ENCODE results near the gene PTH1R.

Gene PTH1R

DNA sequence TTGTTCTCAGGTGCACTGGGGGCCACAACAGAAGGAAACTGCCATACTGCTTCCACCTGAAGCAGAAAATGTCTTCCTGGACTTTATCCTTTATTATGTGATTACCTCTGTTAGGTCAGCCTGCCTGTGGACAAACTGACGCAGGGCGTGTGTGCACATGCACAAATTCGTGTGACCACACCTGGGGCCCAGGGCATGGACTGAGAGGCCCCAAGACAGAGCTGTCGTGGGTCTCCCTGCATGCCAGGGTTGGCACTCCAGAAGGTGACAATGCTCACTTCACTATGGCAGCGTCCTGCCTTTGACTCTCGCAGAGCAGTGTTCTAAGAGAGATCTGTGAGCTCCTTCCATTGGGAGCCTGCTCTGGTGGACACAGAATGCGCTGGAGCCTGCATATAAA lies 64.6 kb downstream of the PTH1R start:
- ATAC-seq (replicated peaks; ENCODE audit: extremely low read depth, poor library complexity, severe bottlenecking), result no peak
- peaks cover 71% of the 10 kb centered on the region for H3K4me1 Mint-ChIP-seq
- no peaks in the 10 kb centered on the region for H3K27me3 Mint-ChIP-seq
- H3K36me3 Mint-ChIP-seq (ENCODE audit: insufficient read depth), result peaks cover 36% of the 10 kb centered on the region
- DNase-seq (ENCODE audit: low spot score in 2 of 2), result no peak
- H3K27ac Mint-ChIP-seq (ENCODE audit: low read depth), result peak overlapping the region; percentile 56
- no peak overlapping the region for H3K4me3 Mint-ChIP-seq
- no peaks in the 10 kb centered on the region for H3K9me3 Mint-ChIP-seq

- H3K27ac Mint-ChIP-seq (ENCODE audit: low read depth), result peak overlapping the region; percentile 56
Measured at GRCh38 chr3:46942481-46943236, 65.1 kb downstream of the PTH1R start.

GRCh38 chr3:46943237-46944187 lies 66.0 kb downstream of the PTH1R start:
- Mint-ChIP-seq H3K27me3 (no peaks in the 10 kb centered on the region), H3K9me3 (no peaks in the 10 kb centered on the region), H3K27ac (ENCODE audit: low read depth) (peak overlapping the region; percentile 96), H3K4me1 (peaks cover 79% of the 10 kb centered on the region), H3K36me3 (ENCODE audit: insufficient read depth) (peaks cover 43% of the 10 kb centered on the region), H3K4me3 (no peak overlapping the region)
- ATAC-seq (replicated peaks; ENCODE audit: extremely low read depth, poor library complexity, severe bottlenecking) (no peak), DNase-seq (ENCODE audit: low spot score in 2 of 2) (no peak)

More at GRCh38 chr3:46942481-46943236, 65.1 kb downstream of the PTH1R start:
- no peaks in the 10 kb centered on the region for H3K27me3 Mint-ChIP-seq
- no peak for DNase-seq (ENCODE audit: low spot score in 2 of 2)
- H3K36me3 Mint-ChIP-seq (ENCODE audit: insufficient read depth), result peaks cover 39% of the 10 kb centered on the region
- H3K4me1 Mint-ChIP-seq, result peaks cover 74% of the 10 kb centered on the region
- H3K4me3 Mint-ChIP-seq, result no peak overlapping the region
- ATAC-seq (replicated peaks; ENCODE audit: extremely low read depth, poor library complexity, severe bottlenecking), result no peak
- H3K9me3 Mint-ChIP-seq, result no peaks in the 10 kb centered on the region

DNA sequence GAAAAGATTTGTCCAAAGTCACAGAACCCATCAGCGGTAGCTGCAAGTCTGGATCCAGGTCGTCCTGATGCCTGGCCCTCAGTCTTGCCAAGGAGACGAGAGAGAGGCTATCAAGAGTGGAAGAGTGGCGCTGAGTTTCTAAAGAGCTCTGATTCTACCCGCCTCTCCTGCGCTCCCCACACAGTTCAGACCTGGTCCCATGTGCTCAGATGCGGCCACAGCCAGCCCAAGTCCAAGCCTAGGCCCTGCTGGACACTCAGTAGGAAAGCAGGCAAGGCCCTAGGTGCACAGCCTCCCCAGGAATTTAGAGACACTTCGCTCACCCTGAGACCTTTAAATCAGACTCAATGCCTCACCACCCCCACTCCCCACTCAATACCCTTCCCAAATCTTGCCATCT lies 66.7 kb downstream of the PTH1R start:
- no peak for DNase-seq (ENCODE audit: low spot score in 2 of 2)
- H3K27ac Mint-ChIP-seq (ENCODE audit: low read depth), result peak overlapping the region; percentile 96
- H3K4me3 Mint-ChIP-seq, result peak overlapping the region; percentile 42
- no peak for ATAC-seq (replicated peaks; ENCODE audit: extremely low read depth, poor library complexity, severe bottlenecking)
- H3K9me3 Mint-ChIP-seq, result no peaks in the 10 kb centered on the region
- H3K4me1 Mint-ChIP-seq, result peaks cover 79% of the 10 kb centered on the region
- no peaks in the 10 kb centered on the region for H3K27me3 Mint-ChIP-seq
- peaks cover 40% of the 10 kb centered on the region for H3K36me3 Mint-ChIP-seq (ENCODE audit: insufficient read depth)

DNA sequence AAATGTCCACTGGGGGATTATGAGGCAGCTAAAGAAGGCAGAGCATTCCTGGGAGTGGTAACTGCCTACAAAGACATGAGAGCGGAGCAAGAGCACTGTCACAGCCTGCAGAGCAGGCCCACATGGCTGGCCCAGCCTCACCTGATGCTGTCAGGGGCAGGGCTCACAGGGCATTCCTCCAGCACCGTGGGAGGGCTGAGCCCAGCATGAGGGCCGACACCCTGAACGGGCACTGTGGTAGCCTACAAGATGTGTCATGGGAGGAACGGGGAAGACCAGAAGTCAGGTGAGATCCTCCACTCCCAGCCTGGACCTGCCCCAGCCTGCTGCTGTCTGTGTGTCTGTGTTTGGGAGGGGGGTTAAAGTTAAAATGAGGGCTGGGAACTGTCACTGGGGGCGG lies 68.9 kb downstream of the PTH1R start:
- Mint-ChIP-seq H3K27me3 (no peaks in the 10 kb centered on the region), H3K36me3 (ENCODE audit: insufficient read depth) (peaks cover 25% of the 10 kb centered on the region), H3K27ac (ENCODE audit: low read depth) (peak overlapping the region; percentile 96), H3K4me3 (peak overlapping the region; percentile 73), H3K9me3 (no peaks in the 10 kb centered on the region), H3K4me1 (peaks cover 82% of the 10 kb centered on the region)
- ATAC-seq (replicated peaks; ENCODE audit: extremely low read depth, poor library complexity, severe bottlenecking) (no peak), DNase-seq (ENCODE audit: low spot score in 2 of 2) (no peak)

- Mint-ChIP-seq H3K9me3 (no peaks in the 10 kb centered on the region), H3K27ac (ENCODE audit: low read depth) (peak overlapping the region; percentile 96), H3K4me1 (peaks cover 84% of the 10 kb centered on the region), H3K4me3 (peak overlapping the region; percentile 73), H3K36me3 (ENCODE audit: insufficient read depth) (peaks cover 23% of the 10 kb centered on the region), H3K27me3 (no peaks in the 10 kb centered on the region)
- DNase-seq (ENCODE audit: low spot score in 2 of 2), result peak; percentile 53 to 76
- peak; percentile 63 for ATAC-seq (replicated peaks; ENCODE audit: extremely low read depth, poor library complexity, severe bottlenecking)
Measured at GRCh38 chr3:46946856-46947545, 69.5 kb downstream of the PTH1R start.

DNA sequence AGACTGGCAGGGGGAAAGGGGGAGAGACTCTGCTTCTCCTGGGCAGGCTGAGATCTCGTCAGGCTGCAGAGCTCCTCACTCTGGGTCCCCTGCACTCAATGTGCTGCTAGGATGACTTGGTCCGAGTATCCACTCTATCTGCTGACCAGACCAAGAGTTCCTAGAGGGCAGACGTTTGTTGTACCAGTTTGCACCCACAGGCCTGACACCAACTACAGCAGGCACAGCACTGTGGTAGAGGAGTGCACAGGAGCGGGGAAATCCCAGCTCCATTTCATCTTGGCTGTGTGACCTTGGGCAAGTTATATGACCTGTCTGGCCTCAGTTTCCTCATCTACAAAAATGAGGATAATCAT lies 70.0 kb downstream of the PTH1R start:
- DNase-seq (ENCODE audit: low spot score in 2 of 2) (peak in 1 of 2 donors; percentile 30), ATAC-seq (replicated peaks; ENCODE audit: extremely low read depth, poor library complexity, severe bottlenecking) (peak; percentile 33)
- peaks cover 23% of the 10 kb centered on the region for H3K36me3 Mint-ChIP-seq (ENCODE audit: insufficient read depth)
- H3K9me3 Mint-ChIP-seq, result no peaks in the 10 kb centered on the region
- H3K4me3 Mint-ChIP-seq, result peak overlapping the region; percentile 73
- H3K27ac Mint-ChIP-seq (ENCODE audit: low read depth), result peak overlapping the region; percentile 96
- H3K4me1 Mint-ChIP-seq, result peaks cover 84% of the 10 kb centered on the region
- H3K27me3 Mint-ChIP-seq, result no peaks in the 10 kb centered on the region

DNA sequence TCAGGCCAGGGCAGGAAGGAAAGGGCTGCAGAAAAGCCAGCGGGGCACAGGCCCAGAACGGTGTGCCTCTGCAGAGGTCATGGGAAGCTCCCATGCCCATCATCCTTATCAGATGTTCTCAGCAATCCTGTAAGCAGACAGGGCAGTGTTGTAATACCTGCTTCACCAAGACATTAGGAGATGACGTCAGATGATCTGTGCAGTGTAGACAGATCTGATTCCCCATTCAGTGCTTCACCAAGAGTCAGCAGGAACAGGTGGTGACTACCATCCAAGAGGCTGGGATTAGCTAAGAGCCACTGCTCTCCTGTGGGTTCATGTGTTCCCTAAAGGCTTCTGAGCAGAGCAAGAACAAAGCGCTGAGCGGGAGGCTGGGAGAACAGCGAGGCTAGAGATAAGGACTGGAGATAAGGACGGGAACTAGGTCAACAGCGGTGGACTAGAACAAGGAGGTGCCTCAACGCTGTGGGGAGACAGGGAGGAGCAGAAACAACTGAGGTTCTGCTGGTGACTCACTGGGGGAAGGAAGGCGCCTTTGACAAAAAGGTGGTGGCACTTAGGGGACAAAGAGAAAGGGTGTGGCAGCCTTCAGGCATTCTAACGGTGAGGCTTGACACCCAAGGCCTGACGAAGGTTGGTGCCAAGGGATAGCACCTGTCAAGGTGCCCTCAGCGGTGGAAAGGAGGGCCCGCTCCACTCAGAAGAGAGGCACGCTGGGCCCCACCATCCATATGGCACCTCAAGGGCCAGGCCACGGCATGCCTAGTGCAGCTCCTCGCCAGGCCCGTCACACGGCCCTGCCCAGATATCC lies 70.7 kb downstream of the PTH1R start:
- Mint-ChIP-seq H3K27me3 (no peaks in the 10 kb centered on the region), H3K9me3 (no peaks in the 10 kb centered on the region), H3K36me3 (ENCODE audit: insufficient read depth) (peaks cover 23% of the 10 kb centered on the region), H3K4me3 (peak overlapping the region; percentile 73), H3K27ac (ENCODE audit: low read depth) (peak overlapping the region; percentile 96), H3K4me1 (peaks cover 86% of the 10 kb centered on the region)
- DNase-seq (ENCODE audit: low spot score in 2 of 2) (peak; percentile 47 to 77), ATAC-seq (replicated peaks; ENCODE audit: extremely low read depth, poor library complexity, severe bottlenecking) (peak; percentile 79)

- H3K36me3 Mint-ChIP-seq (ENCODE audit: insufficient read depth), result peaks cover 25% of the 10 kb centered on the region
- H3K9me3 Mint-ChIP-seq, result no peaks in the 10 kb centered on the region
- no peak for DNase-seq (ENCODE audit: low spot score in 2 of 2)
- ATAC-seq (replicated peaks; ENCODE audit: extremely low read depth, poor library complexity, severe bottlenecking), result no peak
- H3K4me1 Mint-ChIP-seq, result peaks cover 95% of the 10 kb centered on the region
- peak overlapping the region; percentile 96 for H3K27ac Mint-ChIP-seq (ENCODE audit: low read depth)
- H3K4me3 Mint-ChIP-seq, result peak overlapping the region; percentile 73
- no peaks in the 10 kb centered on the region for H3K27me3 Mint-ChIP-seq
Measured at GRCh38 chr3:46948830-46949671, 71.5 kb downstream of the PTH1R start.

- H3K27ac Mint-ChIP-seq (ENCODE audit: low read depth), result peak overlapping the region; percentile 96
- DNase-seq (ENCODE audit: low spot score in 2 of 2) (no peak), ATAC-seq (replicated peaks; ENCODE audit: extremely low read depth, poor library complexity, severe bottlenecking) (no peak)
- H3K27me3 Mint-ChIP-seq, result no peaks in the 10 kb centered on the region
- peaks cover 95% of the 10 kb centered on the region for H3K4me1 Mint-ChIP-seq
- peak overlapping the region; percentile 19 for H3K4me3 Mint-ChIP-seq
- H3K36me3 Mint-ChIP-seq (ENCODE audit: insufficient read depth), result peaks cover 22% of the 10 kb centered on the region
- no peaks in the 10 kb centered on the region for H3K9me3 Mint-ChIP-seq
Measured at GRCh38 chr3:46950177-46950576, 72.7 kb downstream of the PTH1R start.

GRCh38 chr3:46950650-46951241 lies 73.2 kb downstream of the PTH1R start:
- Mint-ChIP-seq H3K36me3 (ENCODE audit: insufficient read depth) (peaks cover 24% of the 10 kb centered on the region), H3K4me1 (peaks cover 95% of the 10 kb centered on the region), H3K27ac (ENCODE audit: low read depth) (no peak overlapping the region), H3K27me3 (no peaks in the 10 kb centered on the region), H3K4me3 (no peak overlapping the region), H3K9me3 (no peaks in the 10 kb centered on the region)
- no peak for ATAC-seq (replicated peaks; ENCODE audit: extremely low read depth, poor library complexity, severe bottlenecking)
- DNase-seq (ENCODE audit: low spot score in 2 of 2), result no peak

Measured in central memory CD8-positive, alpha-beta T cell (primary cell).